Esophagus muscularis mucosa (tissue), 4 donors: ENCODE results near the gene ATAD2B. TPM values are rescaled to one million over a fixed set of nuclear protein-coding genes. Genes with fewer than 3 reads are reported as not detected.

ENCODE experiments used
- DNase-seq: peaks from one replicate; pipeline ENCODE4 v3.0.0-alpha.2; 2017; ENCODE audit errors: extremely low spot score
- H3K27ac ChIP-seq, 4 donors: fragments of 200-600 bp; sonication (generic); replicated peaks in 1 of 4; 1 replicate in 3 of 4; 2 replicates in 1 of 4; pipeline ENCODE4 v1.5.1; 2016 to 2019; ENCODE audit warnings: mild to moderate bottlenecking in 1 of 4
- H3K27me3 ChIP-seq, 4 donors: fragments of 200-600 bp; sonication (generic); one replicate each; pipeline versions ENCODE4 v1.5.1 to v1.6.0; 2016 to 2019
- H3K36me3 ChIP-seq, 4 donors: fragments of 200-600 bp; sonication (generic); one replicate each; pipeline ENCODE4 v1.5.1; 2016 to 2019
- H3K4me1 ChIP-seq, 4 donors: fragments of 200-600 bp; sonication (generic); one replicate each; pipeline ENCODE4 v1.5.1; 2016 to 2019
- H3K4me3 ChIP-seq, 4 donors: fragments of 200-600 bp; sonication (generic); 1 replicate in 2 of 4; 2 replicates in 2 of 4; pipeline ENCODE4 v1.5.1; 2016 to 2019; ENCODE audit warnings: mild to moderate bottlenecking in 4 of 4, moderate library complexity in 1 of 4
- H3K9me3 ChIP-seq, 4 donors: fragments of 200-600 bp; sonication (generic); 1 replicate in 3 of 4; 2 replicates in 1 of 4; pipeline ENCODE4 v1.5.1; 2016 to 2019
- EP300 ChIP-seq: sonication (generic); formaldehyde crosslinking; IDR thresholded peaks from one replicate; pipeline ENCODE4 v1.6.1; 2017; ENCODE audit warnings: antibody characterized with exemption
- POLR2A ChIP-seq: fragments of 450-650 bp; IDR thresholded peaks from one replicate; pipeline ENCODE4 v1.6.1; 2017; ENCODE audit warnings: antibody characterized with exemption, moderate library complexity, mild to moderate bottlenecking, low read depth
- POLR2AphosphoS5 ChIP-seq, 2 donors: sonication (generic); formaldehyde crosslinking; IDR thresholded peaks; one replicate each; pipeline ENCODE4 v1.6.1; 2017; ENCODE audit warnings: antibody characterized with exemption in 2 of 2
- WGBS: methylation state at CpG from one replicate; pipeline ENCODE4 v1.1.5; 2018; 5-methylcytosine and 5-hydroxymethylcytosine counted together
- intact Hi-C: fragments of 100-400 bp; cut with DNase I; formaldehyde crosslinking; loops from one replicate; pipeline ENCODE4 v1.15.1; 2023
- total RNA-seq, 4 donors: library from RNA; depleted of rRNA; stranded (reverse); fragments of >200 nt; gene quantifications; one replicate each; pipeline versions ENCODE4 v1.1.0 to v1.2.1, GENCODE V29; 2016
- TF ChIP-seq, protein P1 (sequence below), 3 experiments: fragments of 200-600 bp in 2 of 3; fragments of 450-650 bp in 1 of 3; sonication (generic) in 2 of 3; IDR thresholded peaks; one replicate each; pipeline ENCODE4 v1.5.1; 2017 to 2019; ENCODE audit warnings: antibody characterized with exemption in 3 of 3, mild to moderate bottlenecking in 2 of 3, moderate library complexity in 1 of 3

Gene ATAD2B
- total RNA-seq, 4 donors from 2014 or later: 8.0 to 17.4 (median 13.5) TPM

- Histone ChIP-seq H3K36me3 (peaks cover 14 to 66% (median 33%) of the 10 kb centered on the region in 4 donors), H3K27me3 (no peaks in the 10 kb centered on the region), H3K4me3 (no peak overlapping the region), H3K4me1 (no peaks in the 10 kb centered on the region), H3K9me3 (no peaks in the 10 kb centered on the region), H3K27ac (no peak overlapping the region)
- intact Hi-C loops: no loop called here
- DNase-seq: no peak
- 81% methylated on average over 2 of the region's 2 CpGs for WGBS
- TF ChIP-seq POLR2A (no peak), POLR2AphosphoS5 (IDR thresholded peaks at IDR 0.05) (no peak), EP300 (no peak)
Observed at GRCh38 chr2:23859234-23859633, 67.7 kb downstream of the ATAD2B start.

DNA sequence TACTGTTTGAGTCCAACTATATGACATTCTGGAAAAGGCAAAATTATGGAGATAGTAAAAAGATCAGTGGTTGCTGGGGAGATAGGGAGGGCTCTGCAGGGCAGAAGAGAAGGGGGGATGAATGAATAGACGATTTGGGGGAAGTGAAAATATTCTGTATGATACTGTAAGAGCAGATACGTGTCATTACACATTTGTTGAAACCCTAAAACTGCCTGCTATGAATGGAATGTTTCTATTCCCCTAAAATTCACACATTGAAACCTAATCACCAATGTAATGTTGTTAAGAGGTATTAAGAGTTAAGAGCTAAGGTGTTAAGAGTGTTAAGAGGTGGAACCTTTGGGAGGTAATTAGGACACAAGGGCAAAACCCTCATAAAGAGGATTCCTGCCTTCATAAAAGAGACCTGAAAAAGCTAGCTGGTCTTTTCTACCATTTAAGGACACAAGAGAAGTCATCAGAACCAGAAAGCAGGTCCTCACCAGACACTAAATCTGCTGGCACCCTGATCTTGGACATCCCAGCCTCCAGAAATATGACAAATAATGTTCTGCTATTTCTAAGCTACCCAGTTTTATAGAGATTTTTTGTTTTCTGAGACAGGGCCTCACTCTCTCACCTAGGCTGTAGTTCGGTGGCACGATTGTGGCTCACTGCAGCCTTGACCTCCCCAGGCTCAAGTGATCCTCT lies 76.2 kb downstream of the ATAD2B start:
- intact Hi-C loops: no loop called here
- Histone ChIP-seq H3K27ac (no peak overlapping the region), H3K9me3 (no peaks in the 10 kb centered on the region), H3K4me3 (no peak overlapping the region), H3K27me3 (no peaks in the 10 kb centered on the region), H3K36me3 (peaks cover 3 to 17% (median 8%) of the 10 kb centered on the region in 4 donors), H3K4me1 (peaks cover 0 to 5% (median 0%) of the 10 kb centered on the region in 4 donors)
- no peak for TF ChIP-seq EP300
- TF ChIP-seq, protein P1, sequence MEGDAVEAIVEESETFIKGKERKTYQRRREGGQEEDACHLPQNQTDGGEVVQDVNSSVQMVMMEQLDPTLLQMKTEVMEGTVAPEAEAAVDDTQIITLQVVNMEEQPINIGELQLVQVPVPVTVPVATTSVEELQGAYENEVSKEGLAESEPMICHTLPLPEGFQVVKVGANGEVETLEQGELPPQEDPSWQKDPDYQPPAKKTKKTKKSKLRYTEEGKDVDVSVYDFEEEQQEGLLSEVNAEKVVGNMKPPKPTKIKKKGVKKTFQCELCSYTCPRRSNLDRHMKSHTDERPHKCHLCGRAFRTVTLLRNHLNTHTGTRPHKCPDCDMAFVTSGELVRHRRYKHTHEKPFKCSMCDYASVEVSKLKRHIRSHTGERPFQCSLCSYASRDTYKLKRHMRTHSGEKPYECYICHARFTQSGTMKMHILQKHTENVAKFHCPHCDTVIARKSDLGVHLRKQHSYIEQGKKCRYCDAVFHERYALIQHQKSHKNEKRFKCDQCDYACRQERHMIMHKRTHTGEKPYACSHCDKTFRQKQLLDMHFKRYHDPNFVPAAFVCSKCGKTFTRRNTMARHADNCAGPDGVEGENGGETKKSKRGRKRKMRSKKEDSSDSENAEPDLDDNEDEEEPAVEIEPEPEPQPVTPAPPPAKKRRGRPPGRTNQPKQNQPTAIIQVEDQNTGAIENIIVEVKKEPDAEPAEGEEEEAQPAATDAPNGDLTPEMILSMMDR (IDR thresholded peaks at IDR 0.05): no peak
- no peak for TF ChIP-seq POLR2A
- TF ChIP-seq POLR2AphosphoS5 (IDR thresholded peaks at IDR 0.05): no peak
- DNase-seq: no peak
- 76% methylated on average over 4 of the region's 4 CpGs for WGBS

DNA sequence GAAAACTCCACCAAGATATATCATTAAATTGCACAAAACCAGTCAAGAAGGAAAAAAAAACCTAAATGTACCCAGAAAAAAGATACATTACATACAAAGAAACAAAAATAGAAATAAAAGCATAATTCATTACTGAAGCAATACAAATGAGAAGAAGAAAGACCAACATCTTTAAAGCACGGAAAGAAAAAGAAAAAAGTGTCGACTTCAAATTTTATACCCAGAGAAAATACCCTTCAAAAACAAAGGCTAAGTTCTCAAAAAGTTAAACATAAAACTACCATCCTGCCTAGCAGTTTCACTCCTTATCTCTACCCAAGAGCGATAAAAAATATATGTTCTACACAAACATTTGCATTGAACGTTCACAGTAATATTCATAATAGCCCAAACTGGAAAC lies 82.0 kb downstream of the ATAD2B start:
- WGBS: 96% methylated on average over 4 of the region's 4 CpGs
- DNase-seq: no peak
- no peaks in the 10 kb centered on the region for H3K27me3 ChIP-seq

GRCh38 chr2:23843051-23843976 lies 83.6 kb downstream of the ATAD2B start:
- peak overlapping the region in 2 of 4 donors; percentile 20 to 61 for H3K27ac ChIP-seq
- TF ChIP-seq, protein P1 (IDR thresholded peaks at IDR 0.05): no peak
- no peak for TF ChIP-seq POLR2A
- TF ChIP-seq EP300: no peak
- no peak for TF ChIP-seq POLR2AphosphoS5 (IDR thresholded peaks at IDR 0.05)
- no peak for DNase-seq
- peak overlapping the region in 1 of 4 donors; percentile 3 for H3K4me3 ChIP-seq
- no peaks in the 10 kb centered on the region for H3K9me3 ChIP-seq
- H3K36me3 ChIP-seq: no peaks in the 10 kb centered on the region
- H3K4me1 ChIP-seq: peaks cover 0 to 8% (median 2%) of the 10 kb centered on the region in 4 donors
- intact Hi-C loops: no loop called here
- 69% methylated on average over 7 of the region's 7 CpGs for WGBS
- no peaks in the 10 kb centered on the region for H3K27me3 ChIP-seq

More for the DNA sequence above, 82.0 kb downstream of the ATAD2B start:
- intact Hi-C loops: no loop called here
- Histone ChIP-seq H3K9me3 (no peaks in the 10 kb centered on the region), H3K4me3 (no peak overlapping the region), H3K36me3 (no peaks in the 10 kb centered on the region), H3K4me1 (peaks cover 0 to 8% (median 2%) of the 10 kb centered on the region in 4 donors), H3K27ac (no peak overlapping the region)
- TF ChIP-seq, protein P1 (IDR thresholded peaks at IDR 0.05): no peak
- TF ChIP-seq EP300 (no peak), POLR2A (no peak), POLR2AphosphoS5 (IDR thresholded peaks at IDR 0.05) (no peak)

GRCh38 chr2:23839919-23840578 lies 86.9 kb downstream of the ATAD2B start:
- TF ChIP-seq POLR2A: no peak
- no peak for TF ChIP-seq POLR2AphosphoS5 (IDR thresholded peaks at IDR 0.05)
- TF ChIP-seq, protein P1 (IDR thresholded peaks at IDR 0.05): no peak
- no peak for TF ChIP-seq EP300
- Histone ChIP-seq H3K9me3 (no peaks in the 10 kb centered on the region), H3K4me3 (no peak overlapping the region), H3K27me3 (no peaks in the 10 kb centered on the region), H3K36me3 (peaks cover 0 to 25% (median 19%) of the 10 kb centered on the region in 4 donors), H3K4me1 (peaks cover 0 to 8% (median 2%) of the 10 kb centered on the region in 4 donors), H3K27ac (no peak overlapping the region)
- 79% methylated on average over 3 of the region's 3 CpGs for WGBS
- DNase-seq: no peak
- intact Hi-C loops: no loop called here
